Skeletal muscle cell (primary cell): ENCODE measurements around the gene ATP6V1B1.
"Not testable (repeated sequence)": the region's sequence is repeated elsewhere in the genome, so short reads cannot be mapped to it uniquely, and the experiment has no call there.

Source experiments
- DNase-seq: peaks from one replicate; pipeline ENCODE4 v3.0.0-alpha.2; 2010; ENCODE audit warnings: low read depth
- H3K4me3 ChIP-seq: 2 replicates; pipeline ENCODE4 v1.5.1; 2011; ENCODE audit warnings: low read depth, mild to moderate bottlenecking, control low read depth, low read length, moderate library complexity

ATP6V1B1 gene

DNA sequence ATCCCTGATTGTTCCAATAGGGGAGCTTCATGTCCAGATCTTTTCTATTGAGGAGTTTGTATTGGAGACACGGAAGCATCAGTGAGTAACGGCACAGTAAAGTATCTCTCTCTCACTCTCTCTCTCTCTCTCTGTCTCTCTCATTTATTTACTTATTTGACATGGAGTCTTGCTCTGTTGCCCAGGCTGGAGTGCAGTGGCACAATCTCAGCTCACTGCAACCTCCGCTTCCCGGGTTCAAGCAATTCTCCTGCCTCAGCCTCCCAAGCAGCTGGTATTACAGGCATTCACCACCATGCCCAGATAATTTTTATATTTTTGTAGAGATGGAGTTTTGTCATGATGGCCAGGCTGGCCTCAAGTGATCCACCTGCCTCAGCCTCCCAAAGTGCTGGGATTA, 63.2 kb downstream of the ATP6V1B1 start:
- H3K4me3 ChIP-seq, DNase-seq: not testable (repeated sequence)

DNA sequence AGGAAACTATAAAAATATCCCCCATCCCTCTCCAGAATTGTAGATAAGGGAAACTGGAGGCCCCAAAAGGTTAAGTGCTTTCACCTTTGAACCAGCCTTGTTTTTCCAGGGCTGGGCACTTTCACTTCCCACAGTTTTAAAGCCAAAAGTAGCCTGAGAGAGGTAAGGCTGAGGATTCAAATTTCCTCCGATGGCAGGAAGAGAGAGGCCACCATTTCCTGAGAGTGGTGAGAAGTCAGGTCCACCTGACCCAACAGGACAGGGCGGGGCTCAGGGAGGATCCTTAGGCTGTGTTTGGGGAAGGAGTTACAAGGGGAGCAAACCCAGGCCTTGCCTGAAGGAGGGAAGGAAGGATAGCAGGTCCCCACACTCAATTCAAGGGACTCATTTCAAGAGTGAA, 63.7 kb downstream of the ATP6V1B1 start:
- H3K4me3 ChIP-seq = no peak overlapping the region
- no peak for DNase-seq

DNA sequence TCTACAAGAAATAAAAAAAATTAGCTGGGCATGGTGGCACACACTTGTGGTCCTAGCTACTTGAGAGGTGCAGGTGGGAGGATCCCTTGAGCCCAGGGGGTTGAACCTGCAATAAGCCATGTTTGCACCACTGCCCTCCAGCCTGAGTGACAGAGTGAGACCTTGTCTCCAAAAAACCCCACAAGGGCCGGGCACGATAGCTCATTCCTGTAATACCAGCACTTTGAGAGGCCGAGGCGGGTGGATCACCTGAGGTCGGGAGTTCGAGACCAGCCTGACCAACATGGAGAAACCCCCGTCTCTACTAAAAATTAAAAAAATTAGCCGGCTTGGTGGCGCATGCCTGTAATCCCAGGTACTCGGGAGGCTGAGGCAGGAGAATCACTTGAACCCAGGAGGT, 64.2 kb downstream of the ATP6V1B1 start:
- DNase-seq = not testable (repeated sequence)

DNA sequence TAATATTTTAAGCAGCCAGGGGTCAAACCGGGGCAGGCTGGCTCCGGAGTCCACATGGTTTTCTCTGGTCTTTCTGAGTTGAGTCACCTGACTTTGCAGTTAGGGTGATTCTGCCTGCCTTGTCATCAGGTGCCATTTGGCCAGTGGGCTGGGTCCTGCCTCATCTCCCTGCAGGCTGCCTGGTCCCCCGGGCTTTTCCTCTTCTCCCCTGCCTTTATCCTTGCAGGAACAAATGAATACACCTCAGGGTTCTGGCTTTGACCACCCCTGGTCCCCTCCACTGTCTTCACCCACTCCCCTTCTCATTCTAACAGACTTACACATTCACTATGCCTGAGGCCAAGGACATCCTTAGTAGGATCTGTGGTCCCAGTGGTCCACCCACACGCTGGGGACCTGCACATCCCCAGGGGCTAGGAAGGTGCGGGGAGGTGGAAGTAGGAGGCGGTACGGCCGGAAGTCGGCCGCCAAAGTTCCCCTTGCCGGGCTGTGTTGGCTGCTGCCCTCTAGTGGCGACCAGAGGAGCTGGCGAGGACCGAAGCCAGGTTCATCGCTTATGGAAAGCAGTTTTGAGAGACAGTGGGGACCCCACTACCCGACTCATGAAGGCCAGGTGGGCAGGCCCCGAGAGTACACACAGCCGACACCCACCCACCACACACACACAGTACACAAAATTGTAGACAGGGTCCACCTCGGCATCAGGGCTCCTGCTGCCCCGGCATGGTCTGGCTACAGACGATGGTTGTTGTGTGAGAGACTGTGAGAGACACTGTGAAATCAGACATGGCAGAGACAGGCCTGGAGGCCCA, 65.3 kb downstream of the ATP6V1B1 start:
- DNase-seq = no peak
- H3K4me3 ChIP-seq = peak overlapping the region; percentile 21

More for the DNA sequence above, 64.2 kb downstream of the ATP6V1B1 start:
- not testable (repeated sequence) for H3K4me3 ChIP-seq

DNA sequence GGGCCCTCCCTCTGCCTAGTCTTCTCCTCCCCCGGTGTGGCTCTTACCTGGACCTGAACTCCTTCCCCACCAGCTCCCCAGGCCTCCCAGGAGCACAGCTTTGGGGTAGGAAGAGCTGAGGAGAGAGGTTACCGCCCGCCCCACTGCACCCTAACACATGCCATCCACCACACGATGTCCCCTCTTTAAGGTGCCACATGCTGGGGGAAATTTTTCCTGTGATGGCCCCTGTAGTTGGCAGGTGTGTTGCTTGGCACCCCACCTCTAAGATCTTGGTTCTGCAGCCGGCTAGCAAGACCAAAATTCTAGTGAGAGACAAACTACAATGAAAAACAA, 65.9 kb downstream of the ATP6V1B1 start:
- no peak overlapping the region for H3K4me3 ChIP-seq
- no peak for DNase-seq

DNA sequence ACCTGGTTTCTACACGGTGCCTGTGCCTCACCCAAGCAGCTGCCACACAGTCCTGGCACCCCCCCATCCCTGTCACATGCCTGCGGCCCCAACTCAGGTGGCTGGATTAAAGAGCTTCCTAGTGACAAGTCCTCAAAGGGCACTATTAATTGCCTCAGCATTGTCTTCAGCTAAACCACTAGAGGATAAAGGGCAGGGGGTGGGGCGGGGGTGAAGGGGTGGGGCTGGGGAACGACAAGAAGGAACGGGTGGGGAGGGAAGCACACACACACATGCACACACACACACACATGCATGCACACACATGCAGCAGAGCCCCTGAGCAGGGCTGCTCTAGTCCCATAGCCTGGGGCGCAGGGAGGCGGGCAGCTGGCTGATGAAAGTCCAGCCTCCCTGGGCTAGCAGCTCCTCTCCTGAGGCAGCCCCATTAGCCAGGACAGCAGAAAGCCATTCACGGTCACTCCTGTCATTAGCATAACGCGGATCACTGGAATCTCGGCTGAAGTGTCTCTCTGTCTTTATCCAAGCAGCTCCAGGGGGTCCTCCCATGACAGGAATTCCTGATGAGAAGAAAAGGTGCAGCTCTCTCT, 66.4 kb downstream of the ATP6V1B1 start:
- no peak overlapping the region for H3K4me3 ChIP-seq

DNA sequence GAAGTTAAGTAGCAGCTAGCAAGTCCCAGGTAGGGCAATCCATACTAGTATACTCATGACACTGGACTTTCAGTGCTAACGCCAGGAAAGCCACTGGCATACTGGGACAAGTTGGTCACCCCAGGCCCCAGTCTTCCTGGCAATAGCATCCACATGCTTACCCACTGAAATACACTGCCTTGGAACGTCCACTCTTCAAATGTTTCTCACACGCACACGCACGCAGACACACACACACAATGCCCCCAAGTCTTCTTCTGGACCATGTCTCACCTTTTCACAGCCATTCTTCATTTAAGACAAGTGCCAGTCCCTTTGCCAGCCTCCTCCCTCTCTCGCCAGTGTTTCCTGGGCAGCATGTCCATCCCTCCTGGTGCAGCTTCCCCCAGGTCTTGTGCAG, 67.7 kb downstream of the ATP6V1B1 start:
- DNase-seq = no peak

More for the DNA sequence above, 66.4 kb downstream of the ATP6V1B1 start:
- DNase-seq = no peak

DNA sequence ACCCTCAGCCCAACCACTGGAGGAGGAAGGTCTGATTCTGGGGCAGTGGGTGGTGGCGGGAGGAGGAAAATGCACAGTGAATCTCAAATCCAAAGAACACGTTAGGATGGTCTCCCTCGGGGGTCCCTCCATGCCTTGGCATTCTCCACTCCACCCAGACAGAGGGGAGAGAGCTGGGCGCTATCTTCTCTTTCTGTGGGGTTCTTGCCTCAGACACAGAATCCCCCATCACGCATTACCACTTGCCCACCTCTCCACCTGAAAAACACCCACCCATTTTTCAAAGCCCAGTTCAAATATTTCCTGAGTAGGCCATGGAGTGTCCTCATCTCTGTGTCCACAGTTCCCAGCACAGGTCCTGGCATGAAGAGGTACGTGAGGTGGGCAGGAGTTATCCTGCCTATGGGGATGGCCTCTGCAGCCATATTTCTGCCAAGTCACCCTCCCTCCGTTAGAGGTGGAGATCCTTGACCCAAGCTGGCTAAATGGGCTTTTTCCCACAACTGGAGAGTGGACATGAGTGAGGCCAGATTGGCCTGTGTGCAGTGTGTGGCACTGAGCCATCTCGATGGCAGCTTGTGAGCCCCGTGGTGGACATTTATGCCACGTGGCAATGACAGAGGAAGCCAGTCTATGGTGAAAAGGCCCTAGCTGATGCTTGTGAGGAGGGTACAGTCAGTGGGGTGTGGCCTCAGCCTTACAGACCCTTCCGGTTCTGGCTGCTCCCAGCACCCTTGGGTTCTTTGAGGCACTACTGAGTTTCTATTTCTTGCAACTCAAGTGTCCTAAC, 68.5 kb downstream of the ATP6V1B1 start:
- DNase-seq = no peak
- H3K4me3 ChIP-seq = no peak overlapping the region

More for the DNA sequence above, 67.7 kb downstream of the ATP6V1B1 start:
- H3K4me3 ChIP-seq = no peak overlapping the region

DNA sequence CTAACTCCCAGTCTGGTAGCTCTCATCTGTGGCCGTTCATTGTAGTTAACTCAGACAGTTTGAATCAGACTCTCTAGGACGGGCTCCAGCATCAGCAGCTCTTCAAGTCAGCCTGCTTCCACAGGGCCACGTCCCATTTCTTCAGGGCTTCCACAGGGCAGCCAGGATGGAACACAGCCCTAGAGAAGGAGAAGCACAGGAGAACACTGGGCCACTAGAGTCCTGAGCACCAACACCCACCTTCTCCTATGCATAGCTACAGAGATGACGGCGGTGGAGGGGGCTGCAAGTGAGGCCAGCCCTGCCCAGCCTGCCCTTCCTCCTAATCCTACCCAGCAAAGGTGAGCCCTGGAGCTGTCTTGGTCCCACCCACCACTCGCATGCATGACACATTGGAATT, 69.2 kb downstream of the ATP6V1B1 start:
- DNase-seq = no peak
- H3K4me3 ChIP-seq = no peak overlapping the region

DNA sequence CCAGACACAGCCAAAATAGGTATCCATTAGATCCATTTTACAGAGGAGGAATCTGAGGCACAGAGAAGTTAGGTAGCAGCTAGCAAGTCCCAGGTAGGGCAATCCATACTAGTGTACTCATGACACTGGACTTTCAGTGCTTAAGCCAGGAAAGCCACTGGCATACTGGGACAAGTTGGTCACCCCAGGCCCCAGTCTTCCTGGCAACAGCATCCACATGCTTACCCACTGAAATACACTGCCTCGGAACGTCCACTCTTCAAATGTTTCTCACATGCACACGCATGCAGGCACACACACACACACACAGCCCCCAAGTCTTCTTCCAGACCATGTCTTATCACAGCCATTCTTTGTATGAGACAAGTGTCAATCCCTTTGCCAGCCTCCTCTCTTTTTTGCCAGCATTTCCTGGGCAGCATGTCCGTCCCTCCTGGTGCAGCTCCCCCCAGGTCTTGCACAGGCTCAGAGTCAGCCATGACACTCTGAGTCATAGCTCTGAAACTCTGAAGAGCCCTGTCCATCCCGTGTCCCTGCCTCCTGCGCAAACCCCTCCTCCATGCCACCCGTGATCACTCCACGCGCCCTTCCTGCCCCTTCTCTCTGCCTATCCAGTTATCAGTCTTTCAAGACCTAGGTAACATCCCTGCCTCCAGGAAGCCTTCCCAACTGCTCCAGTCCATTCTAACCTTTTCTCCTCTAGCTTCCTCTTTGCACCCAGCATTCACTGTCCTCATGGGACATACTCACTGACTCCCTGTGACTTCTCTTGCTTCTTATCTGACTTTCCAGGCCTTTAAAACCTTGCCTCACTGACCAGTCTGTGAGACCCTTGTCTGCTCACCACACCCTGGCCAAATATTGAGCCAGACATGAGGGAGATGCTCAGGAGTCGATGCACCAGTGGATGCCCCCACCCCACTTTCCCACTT, 69.8 kb downstream of the ATP6V1B1 start:
- no peak overlapping the region for H3K4me3 ChIP-seq
- DNase-seq = no peak

DNA sequence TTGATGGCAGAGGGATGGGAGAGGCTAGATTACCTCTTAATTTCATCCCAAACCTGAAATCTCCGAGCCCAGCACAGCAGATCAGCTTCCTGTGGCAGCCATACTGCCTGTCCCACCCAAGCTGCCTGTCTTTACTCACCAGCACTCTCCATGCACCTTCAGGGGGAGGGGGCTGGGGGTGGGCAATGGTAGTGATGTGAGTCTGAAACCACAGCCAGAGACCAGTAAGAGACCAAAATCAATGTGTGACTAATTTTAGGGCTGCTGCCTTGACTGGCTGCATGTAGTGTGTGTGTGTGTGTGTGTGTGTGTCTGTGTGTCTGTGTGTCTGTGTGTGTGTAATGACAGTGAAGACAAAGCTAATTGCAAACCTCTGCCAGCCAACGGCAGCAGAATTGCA, 70.6 kb downstream of the ATP6V1B1 start:
- no peak overlapping the region for H3K4me3 ChIP-seq
- no peak for DNase-seq

DNA sequence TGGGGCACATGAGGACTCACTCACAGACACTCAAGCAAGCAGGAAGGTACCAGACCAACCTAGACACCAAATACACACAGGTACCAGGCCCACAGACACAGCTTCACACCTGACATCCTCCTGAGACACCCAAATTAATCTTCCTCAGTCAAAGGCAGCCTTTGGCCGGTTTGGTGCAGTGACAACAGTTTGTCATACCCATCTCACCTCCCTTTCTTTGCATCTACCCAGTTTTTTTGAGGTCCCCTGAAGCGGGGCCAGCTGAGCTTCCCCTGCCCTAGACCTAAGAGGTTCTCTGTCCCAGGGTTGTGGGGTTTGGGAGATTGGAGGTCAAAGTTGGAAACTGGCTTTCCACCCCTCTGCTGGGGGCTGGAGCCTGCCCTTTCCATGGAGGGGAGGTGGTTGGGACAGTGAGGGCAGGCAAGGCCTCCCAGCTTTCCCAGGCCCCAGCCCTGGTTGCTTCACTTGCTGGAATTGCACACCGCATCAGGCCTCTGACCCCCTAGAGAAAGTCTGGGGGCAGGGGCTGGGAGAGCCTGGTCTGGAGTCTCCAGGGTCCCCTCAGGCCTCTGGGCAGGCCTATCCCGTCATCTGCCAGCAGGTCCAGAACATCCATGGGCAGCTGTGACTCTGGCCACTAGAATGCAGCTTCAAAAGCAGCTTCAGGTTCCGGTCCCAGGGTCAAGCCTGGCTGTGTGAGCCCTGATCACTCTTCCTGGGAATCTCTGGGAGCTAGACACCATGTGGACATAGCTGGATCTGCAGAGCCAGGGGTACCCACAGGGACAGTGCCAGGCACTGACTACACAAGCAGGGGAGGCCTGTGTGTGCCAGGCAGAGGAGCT, 71.5 kb downstream of the ATP6V1B1 start:
- DNase-seq = no peak
- H3K4me3 ChIP-seq = no peak overlapping the region

DNA sequence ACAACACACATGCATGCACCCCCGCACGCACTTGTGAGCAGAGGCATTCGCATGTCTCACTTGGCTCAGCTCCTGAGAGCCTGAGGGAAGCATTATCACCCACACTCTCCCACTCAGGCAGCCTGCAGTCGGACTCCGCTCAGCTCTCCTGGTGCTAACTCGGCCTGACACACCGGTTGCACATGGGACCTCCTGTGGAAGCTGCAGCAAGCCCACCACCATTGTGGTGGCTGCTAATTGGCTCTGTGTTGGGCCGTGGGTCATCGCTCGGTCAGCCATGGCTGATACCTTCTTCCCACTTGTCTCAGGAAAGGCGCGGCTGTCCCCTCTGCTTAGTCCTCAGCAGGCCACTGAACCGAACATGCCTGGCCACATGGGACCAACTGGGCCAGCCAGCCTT, 72.6 kb downstream of the ATP6V1B1 start:
- no peak overlapping the region for H3K4me3 ChIP-seq
- no peak for DNase-seq

DNA sequence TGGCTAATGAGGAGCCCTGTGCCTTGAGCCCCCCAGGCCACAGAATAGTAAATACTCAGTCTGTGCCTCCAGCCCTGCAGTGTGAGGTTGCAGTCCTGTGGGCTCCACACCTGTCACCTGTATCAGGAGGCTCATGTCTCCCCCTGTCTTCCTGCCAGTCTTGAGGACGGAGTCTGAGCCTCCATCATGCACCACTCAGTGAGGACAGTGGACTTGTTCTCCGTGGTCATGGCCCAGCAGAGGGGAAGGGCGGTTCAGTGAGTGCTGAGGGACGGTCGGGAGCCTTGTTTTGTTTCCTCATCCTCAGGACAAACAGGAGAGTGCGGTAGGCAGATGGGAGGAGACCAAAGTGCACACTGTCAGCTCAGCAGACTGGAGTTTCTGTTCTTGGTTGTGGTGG, 76.1 kb downstream of the ATP6V1B1 start:
- not testable (repeated sequence) for DNase-seq, H3K4me3 ChIP-seq
